ENCODE measurements around the gene CFAP74.
A peak's percentile ranks its signal among the peaks of the same experiment; 100 is the strongest.

Gene CFAP74

DNA sequence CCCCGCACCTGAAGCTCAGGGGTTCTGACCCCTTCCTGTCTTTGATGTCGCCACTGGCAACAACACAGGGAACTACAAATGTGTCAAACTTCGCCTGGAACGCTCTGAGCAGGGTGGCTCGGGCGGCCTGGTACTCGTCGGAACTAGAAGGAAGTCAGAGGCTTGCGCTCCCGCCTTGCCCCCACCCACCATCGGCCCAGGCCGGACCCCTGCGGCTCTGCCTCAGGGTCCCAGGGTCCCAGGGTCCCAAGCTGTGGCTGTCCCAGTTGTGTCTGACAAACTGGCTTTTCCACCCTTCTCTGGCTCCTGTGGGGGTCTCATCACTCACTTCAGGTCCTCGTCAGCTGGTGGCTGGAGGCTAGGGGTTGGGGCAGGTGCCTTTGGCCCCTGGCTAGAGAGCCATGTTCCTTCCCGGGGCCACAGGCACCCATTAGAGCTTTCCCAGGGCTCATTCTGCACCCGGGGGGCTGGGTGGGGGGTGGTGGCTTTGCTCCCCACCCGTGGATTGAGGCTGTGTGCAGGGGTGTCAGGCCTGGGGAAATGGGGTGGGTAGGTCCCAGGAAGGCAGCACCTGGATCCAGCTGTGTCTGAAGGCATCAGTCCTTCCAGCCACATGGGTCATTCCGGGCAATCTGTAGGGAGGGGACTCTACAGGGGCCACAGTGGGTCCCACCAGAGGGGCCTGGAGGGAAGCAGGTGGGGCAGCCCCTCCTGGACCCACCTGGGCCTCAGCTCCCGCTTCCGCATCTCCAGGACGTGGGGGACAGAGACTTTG is 76.5 kb downstream of the CFAP74 start:
- DNase-seq: no peak

DNA sequence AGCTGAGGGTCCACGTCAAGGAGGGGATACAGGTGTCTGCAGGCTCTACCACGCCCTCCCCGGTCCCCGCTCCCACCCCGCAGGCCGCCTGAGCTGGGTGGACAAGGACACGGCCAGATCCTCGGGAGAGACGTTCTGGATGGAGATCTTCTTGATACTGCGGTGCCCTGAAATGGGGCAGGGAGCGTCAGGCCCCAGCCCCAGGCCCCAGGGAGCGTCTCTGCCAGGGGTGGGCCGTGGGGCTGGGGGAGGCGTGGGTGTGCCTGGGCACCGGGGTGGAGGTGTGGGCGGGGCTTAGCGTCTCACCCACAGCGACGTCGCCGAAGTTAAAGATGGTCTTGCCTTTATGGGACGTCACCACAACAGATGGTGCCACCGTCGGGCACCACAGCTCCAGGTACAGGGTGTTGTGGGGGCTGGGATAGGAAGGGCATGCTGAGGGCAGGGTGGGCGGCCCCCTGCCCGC is 77.2 kb downstream of the CFAP74 start:
- DNase-seq: no peak

- DNase-seq: no peak
Observed at GRCh38 chr1:1925437-1926345, 77.9 kb downstream of the CFAP74 start.

DNA sequence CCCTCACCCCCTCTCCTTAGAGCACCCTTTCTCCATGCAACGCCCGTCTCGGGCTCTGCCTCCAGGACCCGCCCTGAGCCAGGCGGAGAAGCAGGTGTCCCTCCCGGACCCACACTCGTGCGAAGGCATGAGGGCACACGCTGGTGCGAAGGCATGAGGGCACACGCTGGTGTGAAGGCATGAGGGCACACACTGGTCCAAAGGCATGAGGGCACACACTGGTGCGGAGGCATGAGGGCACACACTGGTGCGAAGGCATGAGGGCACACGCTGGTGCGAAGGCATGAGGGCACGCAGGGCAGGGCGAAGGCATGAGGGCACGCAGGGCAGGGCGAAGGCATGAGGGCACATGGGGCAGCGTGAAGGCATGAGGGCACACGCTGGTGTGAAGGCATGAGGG is 78.7 kb downstream of the CFAP74 start:
- DNase-seq: no peak

- DNase-seq: no peak
Observed at GRCh38 chr1:1924386-1924785, 79.2 kb downstream of the CFAP74 start.

GRCh38 chr1:1922956-1923833 is 80.4 kb downstream of the CFAP74 start:
- no peak for DNase-seq

DNA sequence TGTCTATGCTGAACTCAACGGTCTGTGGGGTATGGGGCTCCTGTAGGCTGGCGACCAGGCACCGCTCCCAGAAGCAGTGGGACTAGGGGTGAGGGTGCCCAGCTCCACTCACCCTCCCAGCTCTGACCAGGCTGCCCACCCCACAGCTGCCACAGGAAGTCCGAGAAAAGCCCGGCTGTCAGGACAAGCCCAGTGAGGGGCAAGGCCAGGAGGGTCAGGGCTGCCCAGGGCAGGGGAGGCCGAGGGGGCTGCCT is 81.0 kb downstream of the CFAP74 start:
- DNase-seq: no peak

DNA sequence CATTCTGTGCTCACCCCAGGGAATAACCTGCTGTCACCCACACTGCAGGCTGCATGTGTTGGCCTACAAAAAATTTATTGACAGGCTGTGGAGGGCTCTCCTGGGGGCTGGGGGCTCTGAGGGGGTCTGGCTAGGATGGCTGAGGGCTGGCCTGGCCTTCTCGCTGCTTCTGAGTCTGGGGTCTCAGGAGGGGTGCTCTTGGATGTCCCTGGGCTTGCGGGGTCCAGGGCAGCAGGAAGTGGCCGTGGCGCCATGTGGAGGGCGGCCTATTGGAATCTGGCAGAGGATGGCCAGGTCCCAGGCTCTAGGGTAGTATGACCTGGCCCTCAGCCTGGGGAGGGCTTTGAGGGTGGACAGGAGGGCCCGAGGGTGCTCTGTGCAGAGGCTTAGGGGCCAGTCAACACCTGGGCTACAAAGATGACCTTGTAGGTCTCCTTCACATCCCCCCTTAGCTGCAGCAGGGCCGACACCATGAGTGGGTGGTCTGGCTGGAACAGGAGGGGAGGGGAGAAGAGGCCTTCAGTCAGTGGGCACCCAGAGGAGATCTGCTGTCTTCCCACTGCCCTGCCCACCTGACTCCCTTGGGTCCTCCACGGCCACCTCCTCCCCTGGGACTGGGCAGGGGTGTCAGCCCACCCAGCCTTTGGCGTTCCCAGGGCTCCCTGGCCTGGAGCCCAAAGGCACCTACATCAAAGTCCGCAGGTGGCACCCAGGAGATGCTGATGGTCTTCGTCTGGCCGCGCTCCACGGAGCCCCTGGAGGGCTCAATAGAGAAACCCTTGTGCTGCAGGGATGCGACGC is 81.5 kb downstream of the CFAP74 start:
- DNase-seq: no peak

DNA sequence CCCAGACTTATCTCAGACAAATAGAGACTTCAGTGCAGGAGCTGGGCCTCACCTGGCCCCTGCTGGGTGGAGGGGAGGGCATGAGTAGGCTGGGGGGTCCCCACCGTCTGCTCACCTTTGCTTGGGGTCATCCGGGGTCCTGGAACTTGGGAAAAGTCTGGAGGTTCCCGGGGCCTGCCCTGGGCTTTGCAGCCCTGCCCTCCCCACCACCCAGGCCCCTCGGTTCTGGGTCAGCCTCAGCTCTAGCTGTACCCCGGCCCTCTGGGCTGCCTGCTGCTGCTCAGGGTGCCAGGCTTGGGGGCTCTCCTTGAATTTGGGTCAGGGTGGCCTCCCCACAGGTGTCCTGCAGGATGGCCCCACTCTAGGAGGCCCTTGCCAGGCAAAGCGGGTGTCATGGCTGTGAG is 82.1 kb downstream of the CFAP74 start:
- DNase-seq: no peak

DNA sequence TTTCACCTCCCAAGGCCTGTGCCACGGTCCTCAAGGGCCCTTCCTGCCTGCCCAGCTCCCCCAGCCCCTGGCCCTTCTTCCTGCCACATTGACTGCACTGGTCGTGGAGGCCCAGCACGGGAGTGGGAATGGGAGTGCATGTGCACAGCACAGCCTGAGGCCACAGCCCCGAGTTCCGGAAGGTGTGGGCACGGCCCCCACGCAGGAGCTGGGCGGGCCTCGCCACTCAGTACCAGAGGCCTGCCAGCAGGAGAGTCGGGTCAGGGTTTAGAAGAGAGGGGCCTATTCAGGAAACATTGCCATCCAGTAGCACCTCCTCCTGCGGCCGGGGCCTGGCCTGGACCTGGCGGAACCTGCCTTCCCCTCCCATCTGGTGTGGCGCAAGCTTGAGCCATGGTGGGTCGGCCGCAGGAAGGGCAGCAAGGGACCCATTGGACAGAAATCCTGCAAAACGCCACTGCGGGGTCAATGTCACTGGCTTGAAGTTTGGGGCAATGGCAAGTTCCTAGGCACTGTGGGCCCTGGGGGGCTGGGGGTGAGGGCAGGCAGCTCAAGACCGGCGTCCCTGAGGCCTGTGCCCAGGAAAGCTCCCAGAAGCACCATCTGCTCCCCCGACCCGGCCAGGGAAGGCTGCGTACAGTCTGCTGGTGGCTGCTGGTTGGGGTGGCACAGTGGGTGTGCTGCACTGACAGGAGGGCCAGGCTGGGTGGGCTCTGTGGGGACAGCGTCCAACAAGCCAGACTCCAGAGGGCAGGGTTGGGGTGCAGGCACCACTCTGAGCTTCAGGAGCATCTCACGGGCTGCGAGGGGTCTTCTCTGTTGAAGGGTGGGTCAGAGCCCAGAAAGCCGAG is 82.8 kb downstream of the CFAP74 start:
- DNase-seq: no peak

- no peak for DNase-seq
Observed at GRCh38 chr1:1920057-1920607, 83.5 kb downstream of the CFAP74 start.

DNA sequence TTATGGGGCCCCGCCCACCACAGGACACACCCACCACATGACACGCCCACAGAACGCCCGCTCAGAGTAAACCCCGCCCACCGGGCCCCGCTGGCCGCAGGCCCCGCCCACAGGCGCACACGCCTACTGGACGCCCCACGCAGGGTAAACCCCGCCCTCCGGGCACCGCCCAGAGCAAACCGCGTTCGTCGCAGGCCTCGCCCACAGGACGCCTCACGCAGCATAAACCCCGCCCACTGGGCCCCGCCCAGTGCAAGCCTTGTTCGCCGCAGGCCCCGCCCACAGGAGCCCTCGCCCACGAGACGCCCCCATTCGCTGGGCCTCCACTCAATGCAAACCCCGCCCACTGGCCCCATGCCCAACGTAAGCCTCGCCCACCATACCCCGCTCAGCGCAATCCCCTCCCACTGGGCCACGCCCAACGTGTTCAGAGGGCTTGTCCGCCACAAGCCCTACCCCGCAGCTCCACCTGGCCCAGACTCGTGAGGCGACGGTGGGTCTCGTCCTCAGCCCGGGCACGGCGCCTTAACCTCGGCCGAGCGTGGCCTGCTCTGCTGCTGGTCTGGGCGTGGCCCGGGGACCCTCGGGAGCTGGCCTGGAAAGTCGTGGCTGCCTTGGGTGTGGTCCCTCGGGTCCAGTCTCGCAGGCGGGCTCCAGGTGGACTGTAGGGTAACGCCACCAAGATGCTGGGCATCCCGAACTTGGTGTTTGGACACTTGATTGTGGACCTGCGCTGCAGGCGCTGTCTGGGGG is 84.1 kb downstream of the CFAP74 start:
- peak; percentile 98 for DNase-seq

DNA sequence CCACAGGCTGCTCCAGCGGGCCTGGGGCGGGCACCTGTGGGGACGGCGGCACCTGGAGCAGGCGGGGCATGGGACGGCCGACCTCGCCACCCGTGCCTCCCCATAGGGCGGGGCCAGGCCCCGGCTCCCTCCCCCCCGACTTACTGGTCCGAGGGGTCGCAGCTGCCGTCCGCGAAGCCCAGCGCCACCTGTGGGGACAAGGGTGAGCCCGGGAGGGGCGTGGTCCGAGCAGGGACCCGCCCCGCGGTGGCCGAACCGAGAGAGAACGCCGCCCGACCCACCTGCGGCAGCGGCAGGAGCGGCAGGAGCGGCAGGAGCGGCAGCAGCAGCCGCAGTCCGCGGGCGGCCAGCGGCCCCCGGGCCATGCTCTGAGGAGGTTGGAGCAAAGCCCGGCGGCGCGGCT is 84.7 kb downstream of the CFAP74 start, which contains the start of gene TMEM52:
Gene TMEM52, minus strand, starts transcription at position 379 of the 403 bp plus-strand sequence. Its CDS starts 14 bp downstream, at position 365.
- DNase-seq: peak; percentile 59

GRCh38 chr1:1917995-1918900 is 85.3 kb downstream of the CFAP74 start:
- no peak for DNase-seq

- no peak for DNase-seq
Observed at GRCh38 chr1:1917304-1917976, 86.1 kb downstream of the CFAP74 start.

DNA sequence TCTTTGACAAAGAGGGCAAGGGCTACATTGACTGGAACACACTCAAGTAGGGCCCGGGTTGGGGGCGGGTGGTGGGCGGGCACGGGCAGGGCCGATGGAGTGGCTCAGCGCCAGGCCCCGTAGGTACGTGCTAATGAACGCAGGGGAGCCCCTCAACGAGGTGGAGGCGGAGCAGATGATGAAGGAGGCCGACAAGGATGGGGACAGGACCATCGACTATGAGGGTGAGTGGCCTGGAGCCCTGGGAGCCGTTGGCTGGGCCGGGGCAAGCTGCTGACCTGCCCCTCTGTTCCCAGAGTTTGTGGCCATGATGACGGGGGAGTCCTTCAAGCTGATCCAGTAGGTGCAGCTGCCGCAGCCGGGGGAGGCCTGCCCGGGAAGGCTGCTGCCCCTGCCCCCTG is 86.7 kb downstream of the CFAP74 start:
- no peak for DNase-seq

DNA sequence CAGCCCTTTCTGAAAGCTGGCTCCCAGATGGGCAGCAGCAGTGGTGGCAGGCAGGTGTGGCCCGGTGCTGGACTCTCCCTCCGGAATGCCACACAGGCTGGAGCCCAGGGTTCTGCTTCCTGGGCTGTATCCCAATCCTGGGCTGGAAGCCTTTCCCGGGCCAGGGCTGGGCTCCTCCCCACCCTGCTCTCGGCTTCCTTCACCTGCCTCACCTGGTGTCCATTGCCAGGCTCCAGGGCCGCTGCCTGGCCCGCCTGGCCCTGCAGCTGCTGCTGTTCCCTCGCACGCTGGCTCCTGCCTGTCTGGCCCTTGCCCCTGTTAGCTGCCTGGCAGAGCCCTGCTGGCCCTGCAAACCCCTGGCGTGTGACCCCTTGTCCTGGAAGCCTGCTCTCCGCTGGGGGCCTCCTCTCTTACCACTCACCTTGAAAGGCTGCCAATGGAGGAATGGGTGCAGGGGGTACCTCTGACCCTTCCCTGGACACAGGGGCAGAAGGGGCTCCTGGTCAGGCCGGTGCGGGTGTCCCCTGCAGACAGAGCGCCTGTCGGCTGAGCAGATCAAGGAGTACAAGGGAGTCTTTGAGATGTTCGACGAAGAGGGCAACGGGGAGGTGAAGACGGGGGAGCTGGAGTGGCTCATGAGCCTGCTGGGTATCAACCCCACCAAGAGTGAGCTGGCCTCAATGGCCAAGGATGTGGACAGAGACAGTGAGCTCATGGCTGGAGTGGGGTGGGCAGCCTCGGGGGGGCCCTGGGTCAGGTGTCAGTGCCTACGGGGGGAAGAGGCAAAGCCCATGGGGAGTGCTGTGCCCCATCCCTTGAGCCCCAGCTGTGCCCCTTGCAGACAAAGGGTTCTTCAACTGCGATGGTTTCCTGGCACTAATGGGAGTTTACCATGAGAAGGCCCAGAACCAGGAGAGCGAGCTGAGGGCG is 87.4 kb downstream of the CFAP74 start:
- no peak for DNase-seq

Measured in activated gamma-delta T cell (primary cell).